DOHH2 (cell line): ENCODE results near the gene KCNG4.

Source experiments
- CTCF ChIP-seq: fragments of 200-600 bp; sonication (generic); IDR thresholded peaks from one replicate; pipeline ENCODE4 v1.5.1; 2014; ENCODE audit warnings: antibody characterized with exemption, mild to moderate bottlenecking, low read depth, low read length; ENCODE audit not compliant: poor library complexity, severe bottlenecking
- EZH2phosphoT487 ChIP-seq: fragments of 200-600 bp; sonication (generic); IDR thresholded peaks from 2 replicates; pipeline ENCODE4 v1.6.1; 2017; ENCODE audit warnings: borderline replicate concordance, mild to moderate bottlenecking, antibody characterized with exemption, low read length, moderate library complexity, mixed read lengths

GRCh38 chr16:84177741-84178073 lies 62.1 kb downstream of the KCNG4 start:
- TF ChIP-seq CTCF: no peak
- TF ChIP-seq EZH2phosphoT487: no peak
